GM23338 (cell line): ENCODE results near the gene UXS1. TPM values are rescaled to one million over a fixed set of nuclear protein-coding genes. Genes with fewer than 3 reads are reported as not detected.

Experiments
- ATAC-seq: fragments of 200-7000 bp; cut with Tn5 transposase; 3 replicates; pipeline ENCODE4 v1.9.1; 2020
- DNase-seq: peaks from one replicate; pipeline ENCODE4 v3.0.0-alpha.2; 2015; ENCODE audit warnings: low spot score
- H2AFZ ChIP-seq: fragments of 200-600 bp; sonication (generic); 2 replicates; pipeline ENCODE4 v1.8.0; 2016; ENCODE audit warnings: antibody characterized with exemption, mild to moderate bottlenecking, moderate library complexity
- H3F3A ChIP-seq: fragments of 200-600 bp; sonication (generic); replicated peaks from 2 replicates; pipeline ENCODE4 v1.8.0; 2017; ENCODE audit warnings: antibody characterized with exemption, mixed run types, low read depth
- H3K27ac ChIP-seq: fragments of 200-600 bp; sonication (generic); 2 replicates; pipeline ENCODE4 v1.6.1; 2016; ENCODE audit warnings: low read depth
- H3K27me3 ChIP-seq: fragments of 200-600 bp; sonication (generic); 2 replicates; pipeline ENCODE4 v1.8.0; 2016; ENCODE audit warnings: mild to moderate bottlenecking, mixed run types, moderate library complexity; ENCODE audit not compliant: insufficient read depth
- H3K36me3 ChIP-seq: fragments of 200-600 bp; sonication (generic); 2 replicates; pipeline ENCODE4 v1.8.0; 2016; ENCODE audit warnings: mild to moderate bottlenecking; ENCODE audit not compliant: insufficient read depth
- H3K4me1 ChIP-seq: fragments of 200-600 bp; sonication (generic); 2 replicates; pipeline ENCODE4 v1.8.0; 2016; ENCODE audit warnings: mild to moderate bottlenecking, moderate library complexity; ENCODE audit not compliant: insufficient read depth
- H3K4me2 ChIP-seq: fragments of 200-600 bp; sonication (generic); 2 replicates; pipeline ENCODE4 v1.7.1; 2017; ENCODE audit warnings: mixed run types
- H3K4me3 ChIP-seq: fragments of 200-600 bp; sonication (generic); 2 replicates; pipeline ENCODE4 v1.6.1; 2016; ENCODE audit warnings: mixed run types
- H3K79me2 ChIP-seq: fragments of 200-600 bp; sonication (generic); replicated peaks from 2 replicates; pipeline ENCODE4 v1.8.0; 2017; ENCODE audit warnings: mild to moderate bottlenecking; ENCODE audit not compliant: insufficient read depth
- H3K9me2 ChIP-seq: fragments of 200-600 bp; sonication (generic); 2 replicates; pipeline ENCODE4 v1.8.0; 2017; ENCODE audit not compliant: insufficient read depth
- H4K20me1 ChIP-seq: fragments of 200-600 bp; sonication (generic); replicated peaks from 2 replicates; pipeline ENCODE4 v1.8.0; 2017; ENCODE audit warnings: mild to moderate bottlenecking; ENCODE audit not compliant: insufficient read depth
- H3K27ac Mint-ChIP-seq: 2 replicates; pipeline ENCODE4 v1.8.0; 2020; ENCODE audit warnings: inconsistent platforms, mild to moderate bottlenecking, moderate library complexity, mixed read lengths
- H3K27me3 Mint-ChIP-seq: 3 replicates; pipeline ENCODE4 v1.8.0; 2022; ENCODE audit warnings: low read depth, mild to moderate bottlenecking, moderate library complexity, mixed read lengths, inconsistent platforms; ENCODE audit not compliant: insufficient read depth, poor library complexity
- H3K36me3 Mint-ChIP-seq: 3 replicates; pipeline ENCODE4 v1.8.0; 2021; ENCODE audit warnings: low read depth, mild to moderate bottlenecking, inconsistent platforms, moderate library complexity, mixed read lengths
- H3K4me1 Mint-ChIP-seq: 3 replicates; pipeline ENCODE4 v1.8.0; 2020; ENCODE audit warnings: mild to moderate bottlenecking, inconsistent platforms, mixed read lengths
- H3K4me3 Mint-ChIP-seq: 3 replicates; pipeline ENCODE4 v1.8.0; 2021; ENCODE audit warnings: moderate library complexity, mild to moderate bottlenecking, inconsistent platforms, mixed read lengths
- H3K9me3 Mint-ChIP-seq: 3 replicates; pipeline ENCODE4 v1.8.0; 2020; ENCODE audit warnings: moderate library complexity, mild to moderate bottlenecking, inconsistent platforms, mixed read lengths
- CREB1 ChIP-seq: fragments of 250-450 bp; sonication (Bioruptor Pico); IDR thresholded peaks from 2 replicates; pipeline ENCODE4 v1.5.0; 2020; ENCODE audit warnings: low read depth, mild to moderate bottlenecking, moderate library complexity
- EZH2 ChIP-seq: fragments of 200-600 bp; sonication (generic); IDR thresholded peaks from one replicate; pipeline ENCODE4 v1.8.0; 2017; ENCODE audit warnings: antibody characterized with exemption, mild to moderate bottlenecking, low read depth; ENCODE audit not compliant: unreplicated experiment
- EZH2phosphoT487 ChIP-seq: fragments of 200-600 bp; sonication (generic); IDR thresholded peaks from one replicate; pipeline ENCODE4 v1.8.1; 2018; ENCODE audit warnings: antibody characterized with exemption; ENCODE audit not compliant: unreplicated experiment
- POLR2AphosphoS5 ChIP-seq: IDR thresholded peaks from 2 replicates; pipeline ENCODE4 v1.6.1; 2016; ENCODE audit warnings: antibody characterized with exemption, low read depth
- STAT1 ChIP-seq: IDR thresholded peaks from one replicate; pipeline ENCODE4 v1.6.1; 2016; ENCODE audit warnings: antibody characterized with exemption; ENCODE audit not compliant: unreplicated experiment
- polyA plus RNA-seq: library from polyadenylated mRNA; unstranded; fragments of >200 nt; fragmentation: Nextera tagmentation; extraction: Ambion mirVana; gene quantifications from 2 replicates; pipeline ENCODE4 v1.2.1, GENCODE V29; 2016
- total RNA-seq: library from RNA; depleted of rRNA; stranded (reverse); fragments of >200 nt; shearing (Covaris generic); gene quantifications from 2 replicates; pipeline ENCODE4 v1.2.3, GENCODE V29; 2014
- TF ChIP-seq, protein P1 (sequence below): fragments of 250-450 bp; sonication (Bioruptor Pico); IDR thresholded peaks from 2 replicates; pipeline ENCODE4 v1.5.0; 2020; ENCODE audit warnings: mild to moderate bottlenecking, moderate library complexity
- TF ChIP-seq, protein P2 (sequence below): IDR thresholded peaks from 2 replicates; pipeline ENCODE4 v1.6.1; 2016; ENCODE audit warnings: antibody characterized with exemption
- TF ChIP-seq, protein P3 (sequence below): IDR thresholded peaks from one replicate; pipeline ENCODE4 v1.6.1; 2018; ENCODE audit warnings: antibody characterized with exemption; ENCODE audit not compliant: unreplicated experiment

UXS1 gene
- total and polyA plus RNA-seq, 2 experiments from 2014 or later, result 48.7 to 131 TPM

DNA sequence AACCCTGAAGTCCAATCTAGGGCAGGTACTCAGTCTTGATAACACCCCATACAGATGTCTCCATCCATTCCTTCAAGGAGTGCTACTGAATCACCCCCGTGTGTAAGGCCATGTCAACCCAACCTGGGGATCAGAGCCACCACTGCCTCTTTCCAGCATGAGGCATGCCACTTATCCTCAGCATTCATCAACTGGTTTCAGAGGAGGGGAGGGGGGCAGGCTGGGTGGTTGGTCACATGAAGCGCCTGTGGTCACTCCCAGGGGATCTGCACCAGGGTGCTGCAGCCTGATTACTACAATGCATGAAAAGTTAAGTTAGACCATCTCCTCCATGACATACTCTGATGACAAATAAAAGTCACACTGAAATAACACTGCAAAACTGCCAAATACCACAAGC, 65.0 kb downstream of the UXS1 start (continued):
- TF ChIP-seq, protein P1, sequence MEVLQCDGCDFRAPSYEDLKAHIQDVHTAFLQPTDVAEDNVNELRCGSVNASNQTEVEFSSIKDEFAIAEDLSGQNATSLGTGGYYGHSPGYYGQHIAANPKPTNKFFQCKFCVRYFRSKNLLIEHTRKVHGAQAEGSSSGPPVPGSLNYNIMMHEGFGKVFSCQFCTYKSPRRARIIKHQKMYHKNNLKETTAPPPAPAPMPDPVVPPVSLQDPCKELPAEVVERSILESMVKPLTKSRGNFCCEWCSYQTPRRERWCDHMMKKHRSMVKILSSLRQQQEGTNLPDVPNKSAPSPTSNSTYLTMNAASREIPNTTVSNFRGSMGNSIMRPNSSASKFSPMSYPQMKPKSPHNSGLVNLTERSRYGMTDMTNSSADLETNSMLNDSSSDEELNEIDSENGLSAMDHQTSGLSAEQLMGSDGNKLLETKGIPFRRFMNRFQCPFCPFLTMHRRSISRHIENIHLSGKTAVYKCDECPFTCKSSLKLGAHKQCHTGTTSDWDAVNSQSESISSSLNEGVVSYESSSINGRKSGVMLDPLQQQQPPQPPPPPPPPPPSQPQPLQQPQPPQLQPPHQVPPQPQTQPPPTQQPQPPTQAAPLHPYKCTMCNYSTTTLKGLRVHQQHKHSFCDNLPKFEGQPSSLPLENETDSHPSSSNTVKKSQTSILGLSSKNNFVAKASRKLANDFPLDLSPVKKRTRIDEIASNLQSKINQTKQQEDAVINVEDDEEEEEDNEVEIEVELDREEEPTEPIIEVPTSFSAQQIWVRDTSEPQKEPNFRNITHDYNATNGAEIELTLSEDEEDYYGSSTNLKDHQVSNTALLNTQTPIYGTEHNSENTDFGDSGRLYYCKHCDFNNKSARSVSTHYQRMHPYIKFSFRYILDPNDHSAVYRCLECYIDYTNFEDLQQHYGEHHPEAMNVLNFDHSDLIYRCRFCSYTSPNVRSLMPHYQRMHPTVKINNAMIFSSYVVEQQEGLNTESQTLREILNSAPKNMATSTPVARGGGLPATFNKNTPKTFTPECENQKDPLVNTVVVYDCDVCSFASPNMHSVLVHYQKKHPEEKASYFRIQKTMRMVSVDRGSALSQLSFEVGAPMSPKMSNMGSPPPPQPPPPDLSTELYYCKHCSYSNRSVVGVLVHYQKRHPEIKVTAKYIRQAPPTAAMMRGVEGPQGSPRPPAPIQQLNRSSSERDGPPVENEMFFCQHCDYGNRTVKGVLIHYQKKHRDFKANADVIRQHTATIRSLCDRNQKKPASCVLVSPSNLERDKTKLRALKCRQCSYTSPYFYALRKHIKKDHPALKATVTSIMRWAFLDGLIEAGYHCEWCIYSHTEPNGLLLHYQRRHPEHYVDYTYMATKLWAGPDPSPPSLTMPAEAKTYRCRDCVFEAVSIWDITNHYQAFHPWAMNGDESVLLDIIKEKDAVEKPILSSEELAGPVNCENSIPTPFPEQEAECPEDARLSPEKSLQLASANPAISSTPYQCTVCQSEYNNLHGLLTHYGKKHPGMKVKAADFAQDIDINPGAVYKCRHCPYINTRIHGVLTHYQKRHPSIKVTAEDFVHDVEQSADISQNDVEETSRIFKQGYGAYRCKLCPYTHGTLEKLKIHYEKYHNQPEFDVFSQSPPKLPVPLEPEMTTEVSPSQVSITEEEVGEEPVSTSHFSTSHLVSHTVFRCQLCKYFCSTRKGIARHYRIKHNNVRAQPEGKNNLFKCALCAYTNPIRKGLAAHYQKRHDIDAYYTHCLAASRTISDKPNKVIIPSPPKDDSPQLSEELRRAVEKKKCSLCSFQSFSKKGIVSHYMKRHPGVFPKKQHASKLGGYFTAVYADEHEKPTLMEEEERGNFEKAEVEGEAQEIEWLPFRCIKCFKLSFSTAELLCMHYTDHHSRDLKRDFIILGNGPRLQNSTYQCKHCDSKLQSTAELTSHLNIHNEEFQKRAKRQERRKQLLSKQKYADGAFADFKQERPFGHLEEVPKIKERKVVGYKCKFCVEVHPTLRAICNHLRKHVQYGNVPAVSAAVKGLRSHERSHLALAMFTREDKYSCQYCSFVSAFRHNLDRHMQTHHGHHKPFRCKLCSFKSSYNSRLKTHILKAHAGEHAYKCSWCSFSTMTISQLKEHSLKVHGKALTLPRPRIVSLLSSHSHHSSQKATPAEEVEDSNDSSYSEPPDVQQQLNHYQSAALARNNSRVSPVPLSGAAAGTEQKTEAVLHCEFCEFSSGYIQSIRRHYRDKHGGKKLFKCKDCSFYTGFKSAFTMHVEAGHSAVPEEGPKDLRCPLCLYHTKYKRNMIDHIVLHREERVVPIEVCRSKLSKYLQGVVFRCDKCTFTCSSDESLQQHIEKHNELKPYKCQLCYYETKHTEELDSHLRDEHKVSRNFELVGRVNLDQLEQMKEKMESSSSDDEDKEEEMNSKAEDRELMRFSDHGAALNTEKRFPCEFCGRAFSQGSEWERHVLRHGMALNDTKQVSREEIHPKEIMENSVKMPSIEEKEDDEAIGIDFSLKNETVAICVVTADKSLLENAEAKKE (CRISPR knock-in tag), result no peak
- TF ChIP-seq CREB1 (CRISPR knock-in tag) (no peak), EZH2phosphoT487 (no peak), EZH2 (no peak), POLR2AphosphoS5 (no peak)

DNA sequence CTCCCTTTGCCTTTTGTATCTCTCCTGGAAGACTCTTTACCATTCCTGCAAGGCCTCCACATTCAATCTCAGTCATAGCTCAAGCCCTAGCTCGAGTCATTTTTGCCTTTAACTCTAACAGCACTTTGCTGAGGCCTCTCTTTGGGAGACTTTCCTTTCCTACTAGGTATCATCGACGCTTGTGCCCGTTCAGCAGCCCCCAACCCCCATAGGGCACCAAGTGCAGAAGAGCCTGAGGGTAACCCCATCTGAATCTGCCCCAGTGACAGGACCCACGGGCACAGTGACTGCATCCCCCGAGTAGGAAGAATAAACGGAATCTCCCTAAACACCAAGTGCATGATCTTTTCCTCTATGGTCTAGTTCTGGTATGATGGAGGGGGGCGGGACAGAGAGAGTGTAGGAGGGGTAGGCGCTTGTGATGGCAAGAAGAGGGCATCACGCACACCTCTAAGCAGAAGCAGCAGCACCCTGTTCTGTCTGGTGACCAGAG, 66.3 kb downstream of the UXS1 start:
- H3K4me2 ChIP-seq, result no peak overlapping the region
- H3K36me3 Mint-ChIP-seq, result peaks cover 37% of the 10 kb centered on the region
- H3K36me3 ChIP-seq, result 0 out of 2 replicates have a peak, but pooled peaks cover under 1% of the 10 kb centered on the region
- H3K79me2 ChIP-seq, result peaks cover 30% of the 10 kb centered on the region
- H3K27me3 ChIP-seq, result no peaks in the 10 kb centered on the region
- H4K20me1 ChIP-seq, result no peaks in the 10 kb centered on the region; the same call in 1 of the 2 replicates
- no peaks in the 10 kb centered on the region for H3K9me3 Mint-ChIP-seq
- no peak overlapping the region for H2AFZ ChIP-seq
- H3K4me1 Mint-ChIP-seq, result peaks cover 12% of the 10 kb centered on the region; the same call in 2 of the 3 replicates
- ATAC-seq (no peak), DNase-seq (no peak)
- H3K27me3 Mint-ChIP-seq, result no peaks in the 10 kb centered on the region
- peaks cover 12% of the 10 kb centered on the region for H3K4me1 ChIP-seq
- H3K27ac ChIP-seq, result no peak overlapping the region
- H3K9me2 ChIP-seq, result no peaks in the 10 kb centered on the region
- no peak overlapping the region for H3K4me3 ChIP-seq
- H3K27ac Mint-ChIP-seq, result no peak overlapping the region
- no peak overlapping the region for H3K4me3 Mint-ChIP-seq
- no peaks in the 10 kb centered on the region for H3F3A ChIP-seq
- TF ChIP-seq, protein P2, sequence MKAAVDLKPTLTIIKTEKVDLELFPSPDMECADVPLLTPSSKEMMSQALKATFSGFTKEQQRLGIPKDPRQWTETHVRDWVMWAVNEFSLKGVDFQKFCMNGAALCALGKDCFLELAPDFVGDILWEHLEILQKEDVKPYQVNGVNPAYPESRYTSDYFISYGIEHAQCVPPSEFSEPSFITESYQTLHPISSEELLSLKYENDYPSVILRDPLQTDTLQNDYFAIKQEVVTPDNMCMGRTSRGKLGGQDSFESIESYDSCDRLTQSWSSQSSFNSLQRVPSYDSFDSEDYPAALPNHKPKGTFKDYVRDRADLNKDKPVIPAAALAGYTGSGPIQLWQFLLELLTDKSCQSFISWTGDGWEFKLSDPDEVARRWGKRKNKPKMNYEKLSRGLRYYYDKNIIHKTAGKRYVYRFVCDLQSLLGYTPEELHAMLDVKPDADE, result no peak
- TF ChIP-seq STAT1 (no peak), EZH2phosphoT487 (no peak), CREB1 (CRISPR knock-in tag) (no peak)
- TF ChIP-seq, protein P3, sequence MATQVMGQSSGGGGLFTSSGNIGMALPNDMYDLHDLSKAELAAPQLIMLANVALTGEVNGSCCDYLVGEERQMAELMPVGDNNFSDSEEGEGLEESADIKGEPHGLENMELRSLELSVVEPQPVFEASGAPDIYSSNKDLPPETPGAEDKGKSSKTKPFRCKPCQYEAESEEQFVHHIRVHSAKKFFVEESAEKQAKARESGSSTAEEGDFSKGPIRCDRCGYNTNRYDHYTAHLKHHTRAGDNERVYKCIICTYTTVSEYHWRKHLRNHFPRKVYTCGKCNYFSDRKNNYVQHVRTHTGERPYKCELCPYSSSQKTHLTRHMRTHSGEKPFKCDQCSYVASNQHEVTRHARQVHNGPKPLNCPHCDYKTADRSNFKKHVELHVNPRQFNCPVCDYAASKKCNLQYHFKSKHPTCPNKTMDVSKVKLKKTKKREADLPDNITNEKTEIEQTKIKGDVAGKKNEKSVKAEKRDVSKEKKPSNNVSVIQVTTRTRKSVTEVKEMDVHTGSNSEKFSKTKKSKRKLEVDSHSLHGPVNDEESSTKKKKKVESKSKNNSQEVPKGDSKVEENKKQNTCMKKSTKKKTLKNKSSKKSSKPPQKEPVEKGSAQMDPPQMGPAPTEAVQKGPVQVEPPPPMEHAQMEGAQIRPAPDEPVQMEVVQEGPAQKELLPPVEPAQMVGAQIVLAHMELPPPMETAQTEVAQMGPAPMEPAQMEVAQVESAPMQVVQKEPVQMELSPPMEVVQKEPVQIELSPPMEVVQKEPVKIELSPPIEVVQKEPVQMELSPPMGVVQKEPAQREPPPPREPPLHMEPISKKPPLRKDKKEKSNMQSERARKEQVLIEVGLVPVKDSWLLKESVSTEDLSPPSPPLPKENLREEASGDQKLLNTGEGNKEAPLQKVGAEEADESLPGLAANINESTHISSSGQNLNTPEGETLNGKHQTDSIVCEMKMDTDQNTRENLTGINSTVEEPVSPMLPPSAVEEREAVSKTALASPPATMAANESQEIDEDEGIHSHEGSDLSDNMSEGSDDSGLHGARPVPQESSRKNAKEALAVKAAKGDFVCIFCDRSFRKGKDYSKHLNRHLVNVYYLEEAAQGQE, result no peak
